SU-DHL-6 (cell line): Measurements from ENCODE around the gene FEN1.

Experiments used
- EZH2phosphoT487 ChIP-seq: fragments of 200-600 bp; sonication (generic), shearing (Covaris generic); conservative IDR thresholded peaks from 2 replicates; pipeline ENCODE4 v1.6.1; 2018; ENCODE audit warnings: mild to moderate bottlenecking, antibody characterized with exemption, low read length, moderate library complexity, mixed read lengths
- TF ChIP-seq, protein P1 (sequence below): fragments of 200-600 bp; sonication (generic); IDR thresholded peaks from one replicate; pipeline ENCODE4 v1.5.1; 2017; ENCODE audit warnings: antibody characterized with exemption, mild to moderate bottlenecking, low read length, moderate library complexity; ENCODE audit not compliant: insufficient read depth, poor library complexity, severe bottlenecking

DNA sequence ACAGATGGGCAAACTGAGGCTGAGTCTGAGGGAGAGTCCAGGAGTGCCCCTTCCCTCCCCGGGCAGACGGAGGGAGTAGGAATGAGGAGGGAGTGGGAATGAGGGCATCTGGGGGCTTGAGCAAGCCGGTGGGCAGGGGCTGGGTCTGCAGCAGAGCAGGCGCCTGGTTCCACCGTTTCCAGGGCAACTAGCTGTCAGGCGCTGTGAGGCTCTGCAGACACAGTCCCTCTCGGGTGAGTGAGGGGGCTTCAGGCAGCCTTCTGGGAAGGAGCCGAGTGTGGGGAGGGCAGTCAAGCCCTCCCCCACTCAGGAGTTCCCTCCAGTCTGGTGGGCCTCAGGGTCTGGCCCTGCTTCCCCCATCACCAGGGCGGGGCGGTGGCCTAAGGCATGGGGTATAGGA lies 19.4 kb upstream of the FEN1 start:
- TF ChIP-seq, protein P1, sequence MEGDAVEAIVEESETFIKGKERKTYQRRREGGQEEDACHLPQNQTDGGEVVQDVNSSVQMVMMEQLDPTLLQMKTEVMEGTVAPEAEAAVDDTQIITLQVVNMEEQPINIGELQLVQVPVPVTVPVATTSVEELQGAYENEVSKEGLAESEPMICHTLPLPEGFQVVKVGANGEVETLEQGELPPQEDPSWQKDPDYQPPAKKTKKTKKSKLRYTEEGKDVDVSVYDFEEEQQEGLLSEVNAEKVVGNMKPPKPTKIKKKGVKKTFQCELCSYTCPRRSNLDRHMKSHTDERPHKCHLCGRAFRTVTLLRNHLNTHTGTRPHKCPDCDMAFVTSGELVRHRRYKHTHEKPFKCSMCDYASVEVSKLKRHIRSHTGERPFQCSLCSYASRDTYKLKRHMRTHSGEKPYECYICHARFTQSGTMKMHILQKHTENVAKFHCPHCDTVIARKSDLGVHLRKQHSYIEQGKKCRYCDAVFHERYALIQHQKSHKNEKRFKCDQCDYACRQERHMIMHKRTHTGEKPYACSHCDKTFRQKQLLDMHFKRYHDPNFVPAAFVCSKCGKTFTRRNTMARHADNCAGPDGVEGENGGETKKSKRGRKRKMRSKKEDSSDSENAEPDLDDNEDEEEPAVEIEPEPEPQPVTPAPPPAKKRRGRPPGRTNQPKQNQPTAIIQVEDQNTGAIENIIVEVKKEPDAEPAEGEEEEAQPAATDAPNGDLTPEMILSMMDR = no peak
- TF ChIP-seq EZH2phosphoT487 = no peak
